ENCODE measurements around the gene FAM13A.

GRCh38 chr4:88812420-88812819 is 244.6 kb downstream of the FAM13A start:
- no peak for TF ChIP-seq CTCF (IDR thresholded peaks at IDR 0.05)
- TF ChIP-seq ZFX (IDR thresholded peaks at IDR 0.05; ENCODE audit: borderline replicate concordance): no peak
